ENCODE data around the gene IFITM10.

IFITM10 gene

DNA sequence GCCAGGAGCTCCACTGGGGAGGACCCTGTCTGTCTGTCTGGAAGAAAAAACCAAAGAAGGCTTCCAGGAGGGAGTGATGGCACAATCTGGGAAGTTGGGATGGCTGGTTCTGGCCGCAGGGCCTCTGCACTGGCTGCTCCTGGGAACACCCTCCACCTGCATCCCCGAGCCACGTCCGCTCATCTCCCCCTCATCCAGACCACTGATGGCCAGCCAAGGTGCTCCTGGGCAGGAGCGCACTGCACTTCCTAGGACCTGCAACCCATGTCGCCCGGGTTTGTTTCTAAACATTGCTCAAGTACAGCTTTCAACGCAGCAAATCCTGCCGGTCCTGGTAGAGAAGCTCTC is 4.9 kb upstream of the IFITM10 start:
- DNase-seq (ENCODE audit: low read depth): no peak
- H3K4me3 ChIP-seq (ENCODE audit: control insufficient read depth, low read depth, low read length): no peak overlapping the region
- TF ChIP-seq, protein P1, sequence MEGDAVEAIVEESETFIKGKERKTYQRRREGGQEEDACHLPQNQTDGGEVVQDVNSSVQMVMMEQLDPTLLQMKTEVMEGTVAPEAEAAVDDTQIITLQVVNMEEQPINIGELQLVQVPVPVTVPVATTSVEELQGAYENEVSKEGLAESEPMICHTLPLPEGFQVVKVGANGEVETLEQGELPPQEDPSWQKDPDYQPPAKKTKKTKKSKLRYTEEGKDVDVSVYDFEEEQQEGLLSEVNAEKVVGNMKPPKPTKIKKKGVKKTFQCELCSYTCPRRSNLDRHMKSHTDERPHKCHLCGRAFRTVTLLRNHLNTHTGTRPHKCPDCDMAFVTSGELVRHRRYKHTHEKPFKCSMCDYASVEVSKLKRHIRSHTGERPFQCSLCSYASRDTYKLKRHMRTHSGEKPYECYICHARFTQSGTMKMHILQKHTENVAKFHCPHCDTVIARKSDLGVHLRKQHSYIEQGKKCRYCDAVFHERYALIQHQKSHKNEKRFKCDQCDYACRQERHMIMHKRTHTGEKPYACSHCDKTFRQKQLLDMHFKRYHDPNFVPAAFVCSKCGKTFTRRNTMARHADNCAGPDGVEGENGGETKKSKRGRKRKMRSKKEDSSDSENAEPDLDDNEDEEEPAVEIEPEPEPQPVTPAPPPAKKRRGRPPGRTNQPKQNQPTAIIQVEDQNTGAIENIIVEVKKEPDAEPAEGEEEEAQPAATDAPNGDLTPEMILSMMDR (conservative IDR thresholded peaks at IDR 0.05; ENCODE audit: control insufficient read depth, insufficient read depth, low read depth, low read length): no peak

DNA sequence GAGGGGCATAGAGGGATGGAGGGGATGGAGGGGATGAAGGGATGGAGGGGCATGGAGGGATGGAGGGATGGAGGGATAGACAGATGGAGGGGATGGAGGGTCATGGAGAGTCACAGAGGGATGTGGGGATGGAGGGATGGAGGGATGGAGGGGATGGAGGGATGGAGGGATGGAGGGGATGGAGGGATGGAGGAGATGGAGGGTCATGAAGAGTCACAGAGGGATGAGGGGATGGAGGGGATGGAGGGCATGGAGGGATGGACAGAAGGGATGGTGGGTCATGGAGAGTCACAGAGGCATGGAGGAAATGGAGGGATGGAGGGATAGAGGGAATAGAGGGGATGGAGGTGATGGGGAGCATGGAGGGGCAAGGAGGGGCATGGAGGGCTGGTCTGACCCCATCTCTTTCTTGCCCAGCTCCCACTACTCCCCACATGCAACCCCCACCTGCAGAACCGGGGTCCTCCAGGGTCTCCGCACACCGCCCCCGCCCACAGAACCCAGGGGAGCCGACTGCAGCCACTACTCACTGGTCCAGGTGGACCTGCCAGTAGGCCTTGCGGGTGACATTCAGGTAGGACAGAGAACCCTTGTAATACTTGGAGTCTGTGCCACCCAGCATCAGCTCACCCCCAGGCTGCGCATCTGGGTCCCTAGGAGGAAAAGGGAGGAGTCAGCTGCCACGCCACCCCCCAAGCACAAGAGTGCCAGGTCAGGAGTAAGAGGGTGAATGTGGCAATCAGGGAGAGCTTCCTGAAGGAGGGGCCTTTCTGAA is 4.2 kb upstream of the IFITM10 start:
- TF ChIP-seq, protein P1 (conservative IDR thresholded peaks at IDR 0.05; ENCODE audit: control insufficient read depth, insufficient read depth, low read depth, low read length): no peak
- H3K4me3 ChIP-seq (ENCODE audit: control insufficient read depth, low read depth, low read length): no peak overlapping the region
- DNase-seq (ENCODE audit: low read depth): no peak

DNA sequence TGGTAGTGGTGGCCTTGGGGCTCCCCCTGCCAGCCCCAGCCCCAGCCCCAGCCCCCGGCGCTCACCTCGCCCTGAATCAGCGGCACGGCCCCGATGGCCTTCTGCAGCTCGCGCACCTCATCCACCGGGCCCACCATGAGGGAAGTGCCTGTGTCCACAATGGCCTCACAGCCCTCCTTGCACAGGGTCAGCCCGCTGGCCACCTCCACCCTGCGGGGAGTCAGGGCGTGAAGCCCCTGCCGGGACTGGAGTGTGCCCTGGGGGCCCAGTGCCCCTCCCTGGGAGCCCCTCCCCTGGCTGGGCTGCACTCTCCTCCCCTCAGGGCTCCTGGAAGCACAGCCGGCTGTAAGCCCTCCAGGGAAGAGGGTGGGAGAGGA is 3.5 kb upstream of the IFITM10 start:
- TF ChIP-seq, protein P1 (conservative IDR thresholded peaks at IDR 0.05; ENCODE audit: control insufficient read depth, insufficient read depth, low read depth, low read length): no peak
- DNase-seq (ENCODE audit: low read depth): no peak
- H3K4me3 ChIP-seq (ENCODE audit: control insufficient read depth, low read depth, low read length): no peak overlapping the region

DNA sequence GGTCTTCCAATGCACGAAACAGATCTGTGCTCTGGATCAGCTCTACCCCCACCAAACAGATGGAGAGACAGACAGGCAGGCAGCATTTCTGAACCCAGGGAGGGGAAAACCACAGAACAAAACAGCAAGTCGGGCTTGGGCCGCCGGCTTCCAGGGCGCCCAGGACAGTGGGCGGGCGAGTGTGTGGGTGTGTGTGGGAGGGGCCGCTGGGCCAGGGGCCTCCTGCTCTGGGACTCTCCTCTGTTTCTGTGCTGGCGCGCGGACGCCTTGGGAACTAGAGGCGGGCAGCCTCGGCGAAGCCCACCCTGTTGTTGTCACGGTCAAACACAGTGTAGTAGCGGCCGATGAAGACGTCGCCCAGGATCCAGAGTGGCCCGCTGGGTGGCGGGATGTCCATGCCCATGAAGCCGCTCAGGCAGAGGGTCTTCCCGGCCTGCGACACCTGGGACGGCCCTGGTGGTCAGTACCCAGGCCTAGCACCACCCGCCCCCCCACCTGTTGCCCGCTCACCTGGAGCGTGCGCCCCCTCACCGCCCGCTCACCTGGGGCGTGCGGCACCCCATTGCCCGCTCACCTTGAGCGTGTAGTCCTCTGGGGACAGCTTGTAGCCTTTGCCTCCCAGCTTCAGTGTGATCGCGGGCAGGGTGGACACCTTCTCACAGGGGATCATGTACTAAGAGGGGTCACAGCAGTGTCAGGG is 3.0 kb upstream of the IFITM10 start:
- TF ChIP-seq, protein P1 (conservative IDR thresholded peaks at IDR 0.05; ENCODE audit: control insufficient read depth, insufficient read depth, low read depth, low read length): no peak
- no peak for DNase-seq (ENCODE audit: low read depth)

DNA sequence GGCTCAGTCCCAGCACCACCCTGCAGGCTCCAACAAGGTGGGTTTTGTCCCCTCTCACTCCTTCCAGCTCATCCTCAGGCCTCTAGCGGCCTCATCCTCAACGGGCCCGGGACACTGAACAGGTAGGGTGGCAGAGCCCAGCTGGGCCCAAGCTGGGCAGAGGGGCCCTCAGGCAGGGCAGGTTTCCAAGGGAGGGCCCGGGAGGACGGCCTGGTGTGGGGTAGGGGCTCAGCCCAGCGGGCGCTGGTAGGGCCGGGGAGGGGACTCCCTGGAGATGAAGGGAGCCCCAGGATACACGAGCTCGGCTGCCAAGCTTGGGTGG is 2.5 kb upstream of the IFITM10 start:
- TF ChIP-seq, protein P1 (conservative IDR thresholded peaks at IDR 0.05; ENCODE audit: control insufficient read depth, insufficient read depth, low read depth, low read length): no peak

More for the DNA sequence above, 3.0 kb upstream of the IFITM10 start:
- no peak overlapping the region for H3K4me3 ChIP-seq (ENCODE audit: control insufficient read depth, low read depth, low read length)

DNA sequence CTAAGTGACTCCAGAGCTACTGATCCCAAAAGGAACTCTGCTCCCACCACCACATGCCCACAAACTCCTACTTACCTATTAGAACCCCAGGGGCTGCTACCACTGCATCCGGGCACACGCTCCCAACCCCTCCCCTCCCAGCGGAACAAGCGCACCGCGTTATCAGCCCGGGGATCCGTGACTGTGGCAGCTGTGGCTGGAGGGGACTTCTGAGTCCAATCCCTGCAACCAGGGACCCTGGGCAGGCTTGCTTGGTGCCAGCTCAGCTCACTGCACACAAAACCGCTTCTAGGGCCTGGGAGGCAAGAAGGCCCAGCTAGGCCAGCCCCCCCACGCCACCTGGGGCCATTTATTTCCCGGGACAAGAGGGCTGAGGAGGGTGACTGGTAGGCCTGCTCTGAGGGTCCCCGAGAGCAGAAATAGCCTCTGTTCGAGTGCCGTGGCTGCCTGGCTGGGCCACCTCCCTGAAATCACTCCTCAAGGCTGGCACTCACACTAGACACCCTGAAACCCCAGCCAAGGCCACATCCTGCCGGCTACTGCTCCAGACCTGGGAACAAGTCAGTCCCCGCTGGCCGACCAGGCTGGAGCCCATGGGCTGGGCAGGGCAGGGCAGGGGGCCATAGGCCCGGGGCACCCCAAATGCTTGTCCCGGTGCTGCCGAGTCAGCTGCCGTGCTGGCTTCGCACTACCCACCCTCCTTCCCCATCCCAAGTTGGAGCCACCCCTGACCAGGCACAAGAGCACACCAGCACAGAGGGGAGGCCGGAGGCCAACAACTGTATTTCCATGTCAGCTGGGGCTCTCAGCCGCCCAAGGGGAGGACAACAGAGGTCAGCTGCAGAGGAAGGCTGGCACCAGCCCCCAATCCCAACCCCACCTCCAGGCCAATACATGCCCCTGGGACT is 1.9 kb upstream of the IFITM10 start:
- no peak for DNase-seq (ENCODE audit: low read depth)
- TF ChIP-seq, protein P1 (conservative IDR thresholded peaks at IDR 0.05; ENCODE audit: control insufficient read depth, insufficient read depth, low read depth, low read length): no peak
- H3K4me3 ChIP-seq (ENCODE audit: control insufficient read depth, low read depth, low read length): no peak overlapping the region

More for the DNA sequence above, 2.5 kb upstream of the IFITM10 start:
- DNase-seq (ENCODE audit: low read depth): no peak
- no peak overlapping the region for H3K4me3 ChIP-seq (ENCODE audit: control insufficient read depth, low read depth, low read length)
